Activated CD4-positive, alpha-beta T cell treated with anti-CD3 and anti-CD28 coated beads for 36 hours (primary cell): ENCODE results near the gene SENP3. TPM values are rescaled to one million over a fixed set of nuclear protein-coding genes. Genes with fewer than 3 reads are reported as not detected.

Experiments used
- total RNA-seq, 2 experiments: library from RNA; stranded (reverse); gene quantifications; one replicate each; pipeline ENCODE4 v1.2.3, GENCODE V29; 2021

Gene SENP3
- total RNA-seq, 2 experiments from 2014 or later, result 59.0 to 78.9 TPM

Other genes with a start within 250 kb of the SENP3 start
- gene GPS2, start 246.6 kb upstream of the SENP3 start, total RNA-seq, result 10 to 100 TPM; 31.3 to 56.1 TPM
- gene NEURL4, start 232.6 kb upstream of the SENP3 start, total RNA-seq, result 10 to 100 TPM; 22.5 to 29.1 TPM
- gene ACAP1, start 225.4 kb upstream of the SENP3 start, total RNA-seq, result 100 to 1,000 TPM; 343 to 375 TPM
- 1 to 10 TPM; 5.0 to 6.1 TPM for gene KCTD11, start 209.8 kb upstream of the SENP3 start, total RNA-seq
- under 1 TPM in 1 of 2 experiments, not detected in 1; 0.16 TPM for gene TMEM95, start 206.8 kb upstream of the SENP3 start, total RNA-seq
- 1 to 10 TPM; 4.8 to 6.9 TPM for gene TNK1, start 180.8 kb upstream of the SENP3 start, total RNA-seq
- 10 to 100 TPM; 69.3 to 78.9 TPM for gene PLSCR3, start 167.4 kb upstream of the SENP3 start, total RNA-seq
- gene TMEM256, start 157.8 kb upstream of the SENP3 start, total RNA-seq, result 10 to 100 TPM; 55.8 to 58.1 TPM
- 1 to 10 TPM; 7.0 to 7.1 TPM for gene NLGN2, start 154.1 kb upstream of the SENP3 start, total RNA-seq
- gene SPEM1, start 141.6 kb upstream of the SENP3 start, total RNA-seq, result not detected
- not detected for gene SPEM2, start 136.3 kb upstream of the SENP3 start, total RNA-seq
- gene SPEM3, start 133.1 kb upstream of the SENP3 start, total RNA-seq, result not detected
- gene TMEM102, start 126.5 kb upstream of the SENP3 start, total RNA-seq, result 10 to 100 TPM in 1 of 2 experiments, 1 to 10 TPM in 1; 8.7 to 10.7 TPM
- gene FGF11, start 122.4 kb upstream of the SENP3 start, total RNA-seq, result 10 to 100 TPM in 1 of 2 experiments, 1 to 10 TPM in 1; 6.9 to 10.6 TPM
- 1 to 10 TPM; 7.8 to 8.7 TPM for gene CHRNB1, start 116.9 kb upstream of the SENP3 start, total RNA-seq
- 10 to 100 TPM; 17.5 to 20.9 TPM for gene ZBTB4, start 82.3 kb upstream of the SENP3 start, total RNA-seq
- gene SLC35G6, start 80.5 kb upstream of the SENP3 start, total RNA-seq, result not detected
- 100 to 1,000 TPM; 193 to 203 TPM for gene POLR2A, start 77.6 kb upstream of the SENP3 start, total RNA-seq
- 10 to 100 TPM; 10.9 to 13.7 TPM for gene TNFSF12, start 12.9 kb upstream of the SENP3 start, total RNA-seq
- gene TNFSF13, start 3.2 kb upstream of the SENP3 start, total RNA-seq, result 1 to 10 TPM; 1.8 to 2.5 TPM
- 10 to 100 TPM in 1 of 2 experiments, 1 to 10 TPM in 1; 9.2 to 13.7 TPM for gene CD68, start 17.7 kb downstream of the SENP3 start, total RNA-seq
- gene MPDU1, start 21.9 kb downstream of the SENP3 start, total RNA-seq, result 10 to 100 TPM; 51.7 to 77.0 TPM
- gene SOX15, start 28.2 kb downstream of the SENP3 start, total RNA-seq, result under 1 TPM in 1 of 2 experiments, not detected in 1; 0.16 TPM
- 10 to 100 TPM; 35.6 to 50.2 TPM for gene FXR2, start 53.0 kb downstream of the SENP3 start, total RNA-seq
- 10 to 100 TPM; 15.9 to 22.2 TPM for gene SAT2, start 65.9 kb downstream of the SENP3 start, total RNA-seq
- under 1 TPM; 0.25 to 0.30 TPM for gene SHBG, start 68.2 kb downstream of the SENP3 start, total RNA-seq
- gene ATP1B2, start 89.0 kb downstream of the SENP3 start, total RNA-seq, result under 1 TPM; 0.32 to 0.33 TPM
- 100 to 1,000 TPM; 127 to 165 TPM for gene TP53, start 125.6 kb downstream of the SENP3 start, total RNA-seq
- 10 to 100 TPM; 23.5 to 27.1 TPM for gene WRAP53, start 126.6 kb downstream of the SENP3 start, total RNA-seq
- gene EFNB3, start 143.3 kb downstream of the SENP3 start, total RNA-seq, result not detected
- not detected for gene DNAH2, start 155.8 kb downstream of the SENP3 start, total RNA-seq